ENCODE results near the gene MESP2. TPM values are rescaled to one million over a fixed set of nuclear protein-coding genes. Genes with fewer than 3 reads are reported as not detected.

MESP2 gene
- total RNA-seq, 1 experiment from 2014 or later = 0.28 TPM

DNA sequence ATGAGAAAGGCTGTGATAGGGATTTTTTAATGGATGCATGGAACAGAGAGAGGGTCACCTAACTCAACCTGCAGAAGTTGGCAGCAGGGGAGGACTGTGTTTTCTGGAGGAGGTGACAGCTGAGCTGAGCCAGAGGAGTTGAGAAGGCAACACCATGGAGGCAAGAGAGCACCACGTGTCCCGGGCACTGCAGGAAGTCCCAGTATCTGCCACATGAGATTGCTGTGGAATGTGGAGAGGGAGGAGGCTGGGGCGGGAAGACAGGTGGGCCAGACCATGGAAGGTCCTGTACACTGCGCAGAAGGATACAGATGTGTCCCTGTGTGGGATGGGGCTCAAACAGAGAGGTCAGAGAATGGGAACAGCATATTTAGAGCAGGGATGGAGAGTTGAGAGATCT lies 40.4 kb upstream of the MESP2 start:
- Histone ChIP-seq H3K79me1 (ENCODE audit: insufficient read depth, low read depth, low read length, poor library complexity, severe bottlenecking) (no peaks in the 10 kb centered on the region), H3K9me3 (ENCODE audit: control insufficient read depth, low read depth, low read length) (no peaks in the 10 kb centered on the region), H3K14ac (ENCODE audit: insufficient read depth, low read length) (no peak overlapping the region), H2BK15ac (ENCODE audit: low read depth, low read length) (no peak overlapping the region), H2BK120ac (ENCODE audit: low read depth, low read length, poor library complexity, severe bottlenecking) (no peak overlapping the region), H2BK12ac (ENCODE audit: insufficient read length, low read depth, low read length) (no peak overlapping the region), H4K91ac (ENCODE audit: insufficient read length, low read depth, low read length) (no peak overlapping the region), H3K4me1 (ENCODE audit: insufficient read depth, low read length) (no peaks in the 10 kb centered on the region), H4K8ac (replicated peaks; ENCODE audit: insufficient read length, low read depth, low read length) (no peak overlapping the region), H3K79me2 (ENCODE audit: insufficient read depth, low read length) (no peaks in the 10 kb centered on the region), H3T11ph (ENCODE audit: low read length) (no peak overlapping the region), H3K4me2 (ENCODE audit: insufficient read depth, insufficient read length, low read length) (no peak overlapping the region), H4K20me1 (ENCODE audit: control insufficient read depth, insufficient read depth, insufficient read length) (no peaks in the 10 kb centered on the region), H4K5ac (ENCODE audit: insufficient read length, low read depth, low read length) (no peak overlapping the region), H2AFZ (ENCODE audit: low read length) (no peak overlapping the region), H2BK20ac (ENCODE audit: low read depth, low read length, poor library complexity, severe bottlenecking) (no peak overlapping the region), H3K18ac (ENCODE audit: insufficient read length, low read depth, low read length) (no peak overlapping the region), H3K23me2 (ENCODE audit: insufficient read length, low read depth, low read length, poor library complexity, severe bottlenecking) (no peaks in the 10 kb centered on the region), H3K4ac (ENCODE audit: low read depth, low read length) (no peak overlapping the region), H3K27ac (ENCODE audit: insufficient read length, low read depth, low read length) (no peak overlapping the region), H2AK5ac (ENCODE audit: insufficient read length, low read length) (no peak overlapping the region), H2BK5ac (ENCODE audit: insufficient read length, low read length) (no peak overlapping the region), H3K23ac (ENCODE audit: insufficient read length, low read depth, low read length) (no peak overlapping the region), H3K27me3 (ENCODE audit: insufficient read depth, low read length) (no peaks in the 10 kb centered on the region), H3K9ac (ENCODE audit: extremely low read depth, insufficient read length, low read length) (no peak overlapping the region), H3K56ac (ENCODE audit: insufficient read length, low read depth, low read length) (no peak overlapping the region)
- Mint-ChIP-seq H3K27ac (no peak overlapping the region), H3K4me3 (no peak overlapping the region), H3K27me3 (ENCODE audit: low read depth) (peaks cover 39% of the 10 kb centered on the region), H3K9me3 (no peaks in the 10 kb centered on the region), H3K4me1 (peaks cover 5 to 9% of the 10 kb centered on the region in 2 experiments; a peak in 3 of 4 replicates), H3K36me3 (ENCODE audit: insufficient read depth in 1 of 3, low read depth in 3 of 3) (no peaks in the 10 kb centered on the region)
- WGBS (ENCODE audit: extremely low coverage, insufficient read length, low lambda C conversion rate) = no CpG with 5 or more reads among the region's 4 CpGs
- TF ChIP-seq CTCF (conservative IDR thresholded peaks at IDR 0.05) = no peak
- no peak for DNase-seq
